HEK293 (cell line): ENCODE results near the gene PHACTR3.

ENCODE experiments used
- CTCF ChIA-PET: fragments of 350-600 bp; formaldehyde crosslinking; extraction: SDS; loops from one replicate; lab custom pipeline; 2021; ENCODE audit warnings: antibody characterized with exemption; lab: Yijun Ruan, JAX
- POLR2A ChIA-PET: fragments of 300-600 bp; formaldehyde crosslinking; extraction: SDS; loops from one replicate; lab custom pipeline; 2020; ENCODE audit warnings: antibody characterized with exemption, inconsistent platforms; lab: Yijun Ruan, JAX
- H3K27ac ChIP-seq: fragments of 200-500 bp; sonication (Bioruptor generic); 2 replicates; pipeline ENCODE4 v1.5.1; 2014; ENCODE audit warnings: low read depth, low read length, control low read depth, inconsistent platforms; ENCODE audit errors: extremely low read depth
- H3K36me3 ChIP-seq, 2 experiments: fragments of 200-500 bp in 1 of 2; sonication (Bioruptor generic) in 1 of 2; 1 replicate in 1 of 2; 2 replicates in 1 of 2; pipeline ENCODE4 v1.5.1; 2014 to 2017; ENCODE audit warnings: inconsistent platforms in 2 of 2, low read length in 2 of 2; ENCODE audit not compliant: control insufficient read depth in 2 of 2, insufficient read depth in 1 of 2
- H3K4me1 ChIP-seq: fragments of 200-500 bp; sonication (Bioruptor generic); 2 replicates; pipeline ENCODE4 v1.5.1; 2014; ENCODE audit warnings: mild to moderate bottlenecking, low read length, inconsistent platforms; ENCODE audit not compliant: control insufficient read depth, insufficient read depth
- H3K4me3 ChIP-seq: 2 replicates; pipeline ENCODE4 v1.5.1; 2011; ENCODE audit warnings: low read depth, mild to moderate bottlenecking, control low read depth, low read length, moderate library complexity
- H3K9me3 ChIP-seq: fragments of 200-500 bp; sonication (Bioruptor generic); 2 replicates; pipeline ENCODE4 v1.5.1; 2014; ENCODE audit warnings: low read depth, low read length, inconsistent platforms; ENCODE audit not compliant: control insufficient read depth, insufficient read depth
- ZBTB20 ChIP-seq: fragments of 450-650 bp; formaldehyde crosslinking; IDR thresholded peaks from 2 replicates; pipeline ENCODE4 v1.5.1; 2016; ENCODE audit warnings: missing biosample characterization, missing genetic modification characterization
- ZNF10 ChIP-seq: fragments of 450-650 bp; formaldehyde crosslinking; IDR thresholded peaks from 2 replicates; pipeline ENCODE4 v1.5.1; 2017; ENCODE audit warnings: missing biosample characterization, missing genetic modification characterization
- ZNF155 ChIP-seq: fragments of 450-650 bp; formaldehyde crosslinking; IDR thresholded peaks from 2 replicates; pipeline ENCODE4 v1.5.1; 2016; ENCODE audit warnings: missing biosample characterization, missing genetic modification characterization
- ZNF184 ChIP-seq: fragments of 450-650 bp; IDR thresholded peaks from 2 replicates; pipeline ENCODE4 v1.5.1; 2018; ENCODE audit warnings: missing biosample characterization, mild to moderate bottlenecking, missing genetic modification characterization
- ZNF24 ChIP-seq: fragments of 450-650 bp; formaldehyde crosslinking; IDR thresholded peaks from 2 replicates; pipeline ENCODE4 v1.5.1; 2016; ENCODE audit warnings: missing biosample characterization, missing genetic modification characterization
- ZNF341 ChIP-seq: fragments of 450-650 bp; formaldehyde crosslinking; IDR thresholded peaks from 2 replicates; pipeline ENCODE4; 2016; ENCODE audit warnings: low read depth, missing biosample characterization, missing genetic modification characterization
- ZNF664 ChIP-seq: fragments of 450-650 bp; formaldehyde crosslinking; IDR thresholded peaks from 2 replicates; pipeline ENCODE4 v1.5.1; 2016; ENCODE audit warnings: missing biosample characterization, missing genetic modification characterization
- ZNF791 ChIP-seq: fragments of 450-650 bp; formaldehyde crosslinking; IDR thresholded peaks from 2 replicates; pipeline ENCODE4 v1.5.1; 2016; ENCODE audit warnings: missing biosample characterization, missing genetic modification characterization
- TF ChIP-seq, protein P1 (sequence below): fragments of 450-650 bp; formaldehyde crosslinking; IDR thresholded peaks from 2 replicates; pipeline ENCODE4 v1.5.1; 2017; ENCODE audit warnings: missing biosample characterization, missing genetic modification characterization
- TF ChIP-seq, protein P2 (sequence below): fragments of 450-650 bp; formaldehyde crosslinking; IDR thresholded peaks from 2 replicates; pipeline ENCODE4 v1.5.1; 2017; ENCODE audit warnings: missing biosample characterization, missing genetic modification characterization
- TF ChIP-seq, protein P3 (sequence below): fragments of 450-650 bp; formaldehyde crosslinking; IDR thresholded peaks from 2 replicates; pipeline ENCODE4 v1.5.1; 2016; ENCODE audit warnings: missing biosample characterization, missing genetic modification characterization
- TF ChIP-seq, protein P4 (sequence below): fragments of 450-650 bp; formaldehyde crosslinking; IDR thresholded peaks from 2 replicates; pipeline ENCODE4 v1.5.1; 2016; ENCODE audit warnings: missing biosample characterization, missing genetic modification characterization, borderline replicate concordance
- TF ChIP-seq, protein P5 (sequence below): fragments of 450-650 bp; formaldehyde crosslinking; IDR thresholded peaks from 2 replicates; pipeline ENCODE4 v1.5.1; 2016; ENCODE audit warnings: missing biosample characterization, missing genetic modification characterization

Gene PHACTR3

DNA sequence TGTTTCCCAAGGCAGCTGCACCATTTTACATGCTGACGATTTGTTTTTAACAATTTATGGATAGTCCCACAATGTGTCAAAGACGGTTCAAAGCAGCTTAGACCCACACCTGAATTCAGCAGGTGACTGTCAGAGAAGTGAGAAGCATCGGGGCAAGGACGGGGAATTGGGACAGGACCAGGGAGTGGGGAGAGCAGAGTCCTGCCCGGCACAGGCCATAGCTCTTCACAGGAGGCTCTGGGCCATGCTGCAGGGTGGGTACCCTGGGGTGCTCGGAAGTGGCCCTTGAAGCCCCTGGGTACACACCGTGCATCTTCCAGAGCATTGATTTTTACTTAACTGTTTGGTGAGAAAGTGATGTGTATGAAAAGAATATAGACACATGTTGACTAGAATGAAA is 33.2 kb upstream of the PHACTR3 start:
- Histone ChIP-seq H3K4me3 (no peak overlapping the region), H3K27ac (no peak overlapping the region), H3K36me3 (no peaks in the 10 kb centered on the region), H3K9me3 (no peaks in the 10 kb centered on the region), H3K4me1 (no peaks in the 10 kb centered on the region)
- CTCF ChIA-PET, result interaction anchor here (0.6 to 3.1 kb wide), 32 partner anchors 8 to 1927 kb away, joined by 3 to 48 read pairs (median 5); no protein-coding TSS in a partner anchor
- POLR2A ChIA-PET, result no interaction called here
- TF ChIP-seq ZNF184 (tag by site-specific recombination) (no peak), ZBTB20 (tag by site-specific recombination) (no peak), ZNF664 (tag by site-specific recombination) (no peak)
- TF ChIP-seq, protein P1, sequence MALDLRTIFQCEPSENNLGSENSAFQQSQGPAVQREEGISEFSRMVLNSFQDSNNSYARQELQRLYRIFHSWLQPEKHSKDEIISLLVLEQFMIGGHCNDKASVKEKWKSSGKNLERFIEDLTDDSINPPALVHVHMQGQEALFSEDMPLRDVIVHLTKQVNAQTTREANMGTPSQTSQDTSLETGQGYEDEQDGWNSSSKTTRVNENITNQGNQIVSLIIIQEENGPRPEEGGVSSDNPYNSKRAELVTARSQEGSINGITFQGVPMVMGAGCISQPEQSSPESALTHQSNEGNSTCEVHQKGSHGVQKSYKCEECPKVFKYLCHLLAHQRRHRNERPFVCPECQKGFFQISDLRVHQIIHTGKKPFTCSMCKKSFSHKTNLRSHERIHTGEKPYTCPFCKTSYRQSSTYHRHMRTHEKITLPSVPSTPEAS (tag by site-specific recombination), result no peak
- TF ChIP-seq, all 188 proteins: peak for 0

DNA sequence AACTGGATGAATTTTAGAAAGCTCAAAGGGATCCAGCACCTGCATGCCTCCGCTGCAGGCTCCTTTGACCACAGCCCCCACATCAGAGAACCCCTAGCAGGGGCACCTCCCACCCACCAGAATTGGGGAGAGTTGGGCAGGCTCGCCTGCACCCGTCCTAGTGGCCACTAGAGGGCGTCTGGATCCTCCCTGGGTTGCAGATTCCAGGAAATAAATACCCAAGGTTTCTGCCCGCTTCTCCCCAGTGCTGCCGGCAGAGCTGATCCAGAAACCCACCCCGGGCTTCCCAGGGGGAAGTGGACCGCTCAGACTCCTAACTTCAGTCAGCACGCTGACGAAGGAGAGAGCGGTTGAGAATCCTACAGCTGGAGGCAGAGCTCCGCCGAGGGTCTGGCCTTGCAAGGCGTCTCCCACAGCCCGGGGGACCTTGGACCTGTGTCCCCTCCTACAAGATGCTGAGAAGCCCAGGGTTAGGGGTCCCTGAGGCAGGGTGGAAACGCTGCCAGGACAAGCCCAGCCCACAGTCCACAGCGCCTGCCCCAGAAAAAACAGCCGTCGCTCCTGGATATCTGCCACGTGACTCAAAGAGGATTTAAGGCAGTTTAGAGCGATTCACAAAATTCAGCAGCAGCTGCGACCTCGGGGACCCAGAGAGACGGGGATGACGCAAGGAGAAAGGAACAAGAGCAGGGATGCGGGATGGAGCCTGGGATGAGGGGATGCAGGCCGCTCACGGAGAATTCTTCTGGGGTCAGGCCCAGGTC is 32.6 kb upstream of the PHACTR3 start:
- TF ChIP-seq, protein P2, sequence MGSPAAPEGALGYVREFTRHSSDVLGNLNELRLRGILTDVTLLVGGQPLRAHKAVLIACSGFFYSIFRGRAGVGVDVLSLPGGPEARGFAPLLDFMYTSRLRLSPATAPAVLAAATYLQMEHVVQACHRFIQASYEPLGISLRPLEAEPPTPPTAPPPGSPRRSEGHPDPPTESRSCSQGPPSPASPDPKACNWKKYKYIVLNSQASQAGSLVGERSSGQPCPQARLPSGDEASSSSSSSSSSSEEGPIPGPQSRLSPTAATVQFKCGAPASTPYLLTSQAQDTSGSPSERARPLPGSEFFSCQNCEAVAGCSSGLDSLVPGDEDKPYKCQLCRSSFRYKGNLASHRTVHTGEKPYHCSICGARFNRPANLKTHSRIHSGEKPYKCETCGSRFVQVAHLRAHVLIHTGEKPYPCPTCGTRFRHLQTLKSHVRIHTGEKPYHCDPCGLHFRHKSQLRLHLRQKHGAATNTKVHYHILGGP, result no peak
- TF ChIP-seq, protein P1 (tag by site-specific recombination), result no peak
- TF ChIP-seq ZNF10 (tag by site-specific recombination) (no peak), ZNF341 (tag by site-specific recombination) (0 out of 2 replicates have a peak, but pooled peaks have one; percentile 43), ZNF791 (tag by site-specific recombination) (no peak), ZNF24 (tag by site-specific recombination) (no peak), ZNF155 (tag by site-specific recombination) (no peak)
- TF ChIP-seq, protein P3, sequence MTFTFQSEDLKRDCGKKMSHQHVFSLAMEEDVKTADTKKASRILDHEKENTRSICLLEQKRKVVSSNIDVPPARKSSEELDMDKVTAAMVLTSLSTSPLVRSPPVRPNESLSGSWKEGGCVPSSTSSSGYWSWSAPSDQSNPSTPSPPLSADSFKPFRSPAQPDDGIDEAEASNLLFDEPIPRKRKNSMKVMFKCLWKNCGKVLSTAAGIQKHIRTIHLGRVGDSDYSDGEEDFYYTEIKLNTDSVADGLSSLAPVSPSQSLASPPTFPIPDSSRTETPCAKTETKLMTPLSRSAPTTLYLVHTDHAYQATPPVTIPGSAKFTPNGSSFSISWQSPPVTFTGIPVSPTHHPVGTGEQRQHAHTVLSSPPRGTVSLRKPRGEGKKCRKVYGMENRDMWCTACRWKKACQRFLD (tag by site-specific recombination), result no peak
- TF ChIP-seq, protein P4, sequence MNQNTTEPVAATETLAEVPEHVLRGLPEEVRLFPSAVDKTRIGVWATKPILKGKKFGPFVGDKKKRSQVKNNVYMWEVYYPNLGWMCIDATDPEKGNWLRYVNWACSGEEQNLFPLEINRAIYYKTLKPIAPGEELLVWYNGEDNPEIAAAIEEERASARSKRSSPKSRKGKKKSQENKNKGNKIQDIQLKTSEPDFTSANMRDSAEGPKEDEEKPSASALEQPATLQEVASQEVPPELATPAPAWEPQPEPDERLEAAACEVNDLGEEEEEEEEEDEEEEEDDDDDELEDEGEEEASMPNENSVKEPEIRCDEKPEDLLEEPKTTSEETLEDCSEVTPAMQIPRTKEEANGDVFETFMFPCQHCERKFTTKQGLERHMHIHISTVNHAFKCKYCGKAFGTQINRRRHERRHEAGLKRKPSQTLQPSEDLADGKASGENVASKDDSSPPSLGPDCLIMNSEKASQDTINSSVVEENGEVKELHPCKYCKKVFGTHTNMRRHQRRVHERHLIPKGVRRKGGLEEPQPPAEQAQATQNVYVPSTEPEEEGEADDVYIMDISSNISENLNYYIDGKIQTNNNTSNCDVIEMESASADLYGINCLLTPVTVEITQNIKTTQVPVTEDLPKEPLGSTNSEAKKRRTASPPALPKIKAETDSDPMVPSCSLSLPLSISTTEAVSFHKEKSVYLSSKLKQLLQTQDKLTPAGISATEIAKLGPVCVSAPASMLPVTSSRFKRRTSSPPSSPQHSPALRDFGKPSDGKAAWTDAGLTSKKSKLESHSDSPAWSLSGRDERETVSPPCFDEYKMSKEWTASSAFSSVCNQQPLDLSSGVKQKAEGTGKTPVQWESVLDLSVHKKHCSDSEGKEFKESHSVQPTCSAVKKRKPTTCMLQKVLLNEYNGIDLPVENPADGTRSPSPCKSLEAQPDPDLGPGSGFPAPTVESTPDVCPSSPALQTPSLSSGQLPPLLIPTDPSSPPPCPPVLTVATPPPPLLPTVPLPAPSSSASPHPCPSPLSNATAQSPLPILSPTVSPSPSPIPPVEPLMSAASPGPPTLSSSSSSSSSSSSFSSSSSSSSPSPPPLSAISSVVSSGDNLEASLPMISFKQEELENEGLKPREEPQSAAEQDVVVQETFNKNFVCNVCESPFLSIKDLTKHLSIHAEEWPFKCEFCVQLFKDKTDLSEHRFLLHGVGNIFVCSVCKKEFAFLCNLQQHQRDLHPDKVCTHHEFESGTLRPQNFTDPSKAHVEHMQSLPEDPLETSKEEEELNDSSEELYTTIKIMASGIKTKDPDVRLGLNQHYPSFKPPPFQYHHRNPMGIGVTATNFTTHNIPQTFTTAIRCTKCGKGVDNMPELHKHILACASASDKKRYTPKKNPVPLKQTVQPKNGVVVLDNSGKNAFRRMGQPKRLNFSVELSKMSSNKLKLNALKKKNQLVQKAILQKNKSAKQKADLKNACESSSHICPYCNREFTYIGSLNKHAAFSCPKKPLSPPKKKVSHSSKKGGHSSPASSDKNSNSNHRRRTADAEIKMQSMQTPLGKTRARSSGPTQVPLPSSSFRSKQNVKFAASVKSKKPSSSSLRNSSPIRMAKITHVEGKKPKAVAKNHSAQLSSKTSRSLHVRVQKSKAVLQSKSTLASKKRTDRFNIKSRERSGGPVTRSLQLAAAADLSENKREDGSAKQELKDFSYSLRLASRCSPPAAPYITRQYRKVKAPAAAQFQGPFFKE (tag by site-specific recombination), result no peak
- TF ChIP-seq, protein P5, sequence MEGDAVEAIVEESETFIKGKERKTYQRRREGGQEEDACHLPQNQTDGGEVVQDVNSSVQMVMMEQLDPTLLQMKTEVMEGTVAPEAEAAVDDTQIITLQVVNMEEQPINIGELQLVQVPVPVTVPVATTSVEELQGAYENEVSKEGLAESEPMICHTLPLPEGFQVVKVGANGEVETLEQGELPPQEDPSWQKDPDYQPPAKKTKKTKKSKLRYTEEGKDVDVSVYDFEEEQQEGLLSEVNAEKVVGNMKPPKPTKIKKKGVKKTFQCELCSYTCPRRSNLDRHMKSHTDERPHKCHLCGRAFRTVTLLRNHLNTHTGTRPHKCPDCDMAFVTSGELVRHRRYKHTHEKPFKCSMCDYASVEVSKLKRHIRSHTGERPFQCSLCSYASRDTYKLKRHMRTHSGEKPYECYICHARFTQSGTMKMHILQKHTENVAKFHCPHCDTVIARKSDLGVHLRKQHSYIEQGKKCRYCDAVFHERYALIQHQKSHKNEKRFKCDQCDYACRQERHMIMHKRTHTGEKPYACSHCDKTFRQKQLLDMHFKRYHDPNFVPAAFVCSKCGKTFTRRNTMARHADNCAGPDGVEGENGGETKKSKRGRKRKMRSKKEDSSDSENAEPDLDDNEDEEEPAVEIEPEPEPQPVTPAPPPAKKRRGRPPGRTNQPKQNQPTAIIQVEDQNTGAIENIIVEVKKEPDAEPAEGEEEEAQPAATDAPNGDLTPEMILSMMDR, result peak; percentile 53
- no peaks in the 10 kb centered on the region for H3K9me3 ChIP-seq
- ChIA-PET CTCF (interaction anchor here (0.5 to 3.1 kb wide), 30 partner anchors 8 to 1047 kb away, joined by 3 to 48 read pairs (median 5); no protein-coding TSS in a partner anchor), POLR2A (no interaction called here)
- peak overlapping the region; percentile 11; the same call in 1 of the 2 replicates for H3K4me3 ChIP-seq
- H3K4me1 ChIP-seq, result no peaks in the 10 kb centered on the region
- no peak overlapping the region for H3K27ac ChIP-seq
- no peaks in the 10 kb centered on the region for H3K36me3 ChIP-seq
